PC-9 (cell line): Measurements from ENCODE around the gene SV2C.

ENCODE experiments used
- EZH2 ChIP-seq: fragments of 200-600 bp; sonication (generic); IDR thresholded peaks from 2 replicates; pipeline ENCODE4 v1.8.0; 2017; ENCODE audit warnings: antibody characterized with exemption, low read depth
- TF ChIP-seq, protein P1 (sequence below): fragments of 200-600 bp; sonication (generic); conservative IDR thresholded peaks from 2 replicates; pipeline ENCODE4 v1.6.1; 2017; ENCODE audit warnings: mixed run types, antibody characterized with exemption, mild to moderate bottlenecking, moderate library complexity

GRCh38 chr5:76175051-76175666 is 92.0 kb downstream of the SV2C start:
- TF ChIP-seq, protein P1, sequence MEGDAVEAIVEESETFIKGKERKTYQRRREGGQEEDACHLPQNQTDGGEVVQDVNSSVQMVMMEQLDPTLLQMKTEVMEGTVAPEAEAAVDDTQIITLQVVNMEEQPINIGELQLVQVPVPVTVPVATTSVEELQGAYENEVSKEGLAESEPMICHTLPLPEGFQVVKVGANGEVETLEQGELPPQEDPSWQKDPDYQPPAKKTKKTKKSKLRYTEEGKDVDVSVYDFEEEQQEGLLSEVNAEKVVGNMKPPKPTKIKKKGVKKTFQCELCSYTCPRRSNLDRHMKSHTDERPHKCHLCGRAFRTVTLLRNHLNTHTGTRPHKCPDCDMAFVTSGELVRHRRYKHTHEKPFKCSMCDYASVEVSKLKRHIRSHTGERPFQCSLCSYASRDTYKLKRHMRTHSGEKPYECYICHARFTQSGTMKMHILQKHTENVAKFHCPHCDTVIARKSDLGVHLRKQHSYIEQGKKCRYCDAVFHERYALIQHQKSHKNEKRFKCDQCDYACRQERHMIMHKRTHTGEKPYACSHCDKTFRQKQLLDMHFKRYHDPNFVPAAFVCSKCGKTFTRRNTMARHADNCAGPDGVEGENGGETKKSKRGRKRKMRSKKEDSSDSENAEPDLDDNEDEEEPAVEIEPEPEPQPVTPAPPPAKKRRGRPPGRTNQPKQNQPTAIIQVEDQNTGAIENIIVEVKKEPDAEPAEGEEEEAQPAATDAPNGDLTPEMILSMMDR: peak; percentile 75
- no peak for TF ChIP-seq EZH2
